Cardiac fibroblast (primary cell): ENCODE measurements around the gene LIPK.

Source experiments
- DNase-seq, 2 donors: peaks; one replicate each; pipeline versions ENCODE4 v3.0.0 to v3.0.0-alpha.2; 2010; ENCODE audit warnings: low read depth in 2 of 2
- H3K4me3 ChIP-seq, 2 donors: replicated peaks in 1 of 2; 1 replicate in 1 of 2; 2 replicates in 1 of 2; pipeline ENCODE4 v1.5.1; 2011; ENCODE audit warnings: low read depth in 2 of 2, low read length in 2 of 2, mild to moderate bottlenecking in 2 of 2, moderate library complexity in 1 of 2
- CTCF ChIP-seq: IDR thresholded peaks from one replicate; pipeline ENCODE4 v1.5.1; 2011; ENCODE audit warnings: low read depth, mild to moderate bottlenecking, low read length, inconsistent platforms

Gene LIPK

DNA sequence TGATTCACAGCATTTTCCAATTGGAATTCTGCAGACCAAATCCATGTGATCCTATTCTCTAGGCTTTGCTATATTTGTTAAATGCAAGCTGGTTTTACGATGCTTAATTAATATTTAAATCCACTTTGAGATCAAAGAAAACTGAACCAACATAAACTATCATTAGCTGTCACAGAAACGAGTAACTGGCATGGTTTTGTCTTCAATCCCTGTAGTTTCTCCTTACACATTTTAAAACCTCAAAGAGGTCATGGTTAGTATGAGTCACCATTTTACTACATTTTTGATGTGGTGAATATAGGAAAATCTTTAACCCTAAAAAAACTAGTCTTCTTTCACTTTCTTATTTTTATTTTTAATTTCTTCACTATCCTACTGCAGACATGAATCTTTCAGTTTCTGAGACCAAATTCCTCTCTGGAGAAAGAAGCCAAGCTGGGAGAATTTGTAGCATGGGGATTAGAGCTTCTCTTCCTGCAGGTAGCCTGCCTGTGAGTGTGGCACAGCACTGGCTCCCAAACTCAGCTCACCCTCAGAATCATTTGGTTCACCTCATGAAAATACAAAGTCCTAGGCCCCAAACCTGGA is 87.8 kb downstream of the LIPK start:
- DNase-seq: peak; percentile 46 to 61
- no peak overlapping the region for H3K4me3 ChIP-seq
- TF ChIP-seq CTCF: no peak

- H3K4me3 ChIP-seq: no peak overlapping the region
- TF ChIP-seq CTCF: no peak
- DNase-seq: peak; percentile 22 to 73
These were observed 88.7 kb downstream of the LIPK start for GRCh38 chr10:88794731-88795130.

- peak; percentile 56 to 77 for DNase-seq
- TF ChIP-seq CTCF: no peak
- H3K4me3 ChIP-seq: no peak overlapping the region
These were observed 94.4 kb downstream of the LIPK start for GRCh38 chr10:88800152-88801125.
